HG03520 (cell line): Measurements from ENCODE around the gene CCDC184.
"Not testable (repeated sequence)": the region's sequence is repeated elsewhere in the genome, so short reads cannot be mapped to it uniquely, and the experiment has no call there.

Experiments used
- ATAC-seq: cut with Tn5 transposase; IDR thresholded peaks from one replicate; pipeline ENCODE4 v1.9.1; 2021; ENCODE audit warnings: mild to moderate bottlenecking, moderate library complexity; ENCODE audit not compliant: unreplicated experiment

Gene CCDC184

DNA sequence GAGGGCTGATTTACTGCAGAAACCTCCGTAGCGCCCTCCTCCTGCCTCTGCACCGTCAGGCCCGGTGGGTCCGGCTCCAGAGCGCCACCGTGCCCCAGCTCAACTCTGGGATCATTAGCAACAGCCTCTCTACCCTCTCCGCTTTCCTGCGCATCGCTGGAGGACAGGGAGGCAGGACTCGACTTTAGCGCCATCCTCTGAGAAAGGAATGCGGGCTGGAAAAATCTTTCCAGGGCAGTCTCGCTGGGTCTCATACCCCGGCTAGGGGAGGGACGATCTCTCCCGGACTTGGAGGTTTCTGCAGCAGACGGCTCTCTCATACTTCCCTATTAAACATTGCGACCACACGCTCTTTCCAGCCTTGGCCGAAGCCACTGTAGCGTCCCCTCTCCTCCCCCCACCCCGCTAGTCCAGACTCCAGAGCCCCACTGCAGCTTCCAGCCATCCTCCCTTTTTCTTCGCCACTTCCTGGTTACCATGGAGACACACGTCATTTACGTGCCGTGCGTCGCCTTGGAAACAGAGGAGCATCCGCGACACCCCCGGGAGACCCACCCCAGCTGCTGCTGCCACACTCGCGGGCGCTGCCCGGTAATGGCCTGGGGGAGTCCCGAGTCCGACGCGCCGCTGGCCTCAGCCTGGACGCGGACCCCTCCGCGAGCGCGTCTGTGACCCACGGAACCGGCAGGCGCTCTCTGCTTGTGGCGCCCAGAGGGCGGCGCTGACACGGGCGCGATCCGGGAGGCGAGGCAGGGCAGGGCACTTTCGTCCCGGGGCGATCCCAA lies at the start of gene CCDC184:
CCDC184 (plus strand) TSS at position 554 of the 785 bp plus-strand sequence. CDS start 479 bp downstream, outside the sequence.
- ATAC-seq, result peak; percentile 52

DNA sequence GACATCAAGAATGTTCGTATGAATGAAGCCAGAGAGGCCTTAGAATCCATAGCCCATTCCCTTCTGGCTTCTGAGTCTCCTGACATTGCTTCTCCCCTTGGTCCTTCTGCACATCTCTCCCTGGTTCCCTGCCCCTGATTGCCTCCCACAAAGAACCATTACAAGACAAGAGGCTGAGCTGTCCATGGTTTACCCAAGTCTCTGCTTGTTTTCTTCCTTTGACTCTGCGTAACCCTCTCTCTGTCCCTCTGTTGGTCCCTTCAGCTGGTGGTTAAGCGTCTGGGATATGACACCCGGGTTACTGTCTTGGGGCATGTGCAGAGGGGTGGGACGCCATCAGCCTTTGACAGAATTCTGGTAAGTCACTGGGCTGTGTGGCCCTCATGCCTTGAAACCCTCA lies 48.4 kb upstream of the CCDC184 start:
- ATAC-seq, result no peak

DNA sequence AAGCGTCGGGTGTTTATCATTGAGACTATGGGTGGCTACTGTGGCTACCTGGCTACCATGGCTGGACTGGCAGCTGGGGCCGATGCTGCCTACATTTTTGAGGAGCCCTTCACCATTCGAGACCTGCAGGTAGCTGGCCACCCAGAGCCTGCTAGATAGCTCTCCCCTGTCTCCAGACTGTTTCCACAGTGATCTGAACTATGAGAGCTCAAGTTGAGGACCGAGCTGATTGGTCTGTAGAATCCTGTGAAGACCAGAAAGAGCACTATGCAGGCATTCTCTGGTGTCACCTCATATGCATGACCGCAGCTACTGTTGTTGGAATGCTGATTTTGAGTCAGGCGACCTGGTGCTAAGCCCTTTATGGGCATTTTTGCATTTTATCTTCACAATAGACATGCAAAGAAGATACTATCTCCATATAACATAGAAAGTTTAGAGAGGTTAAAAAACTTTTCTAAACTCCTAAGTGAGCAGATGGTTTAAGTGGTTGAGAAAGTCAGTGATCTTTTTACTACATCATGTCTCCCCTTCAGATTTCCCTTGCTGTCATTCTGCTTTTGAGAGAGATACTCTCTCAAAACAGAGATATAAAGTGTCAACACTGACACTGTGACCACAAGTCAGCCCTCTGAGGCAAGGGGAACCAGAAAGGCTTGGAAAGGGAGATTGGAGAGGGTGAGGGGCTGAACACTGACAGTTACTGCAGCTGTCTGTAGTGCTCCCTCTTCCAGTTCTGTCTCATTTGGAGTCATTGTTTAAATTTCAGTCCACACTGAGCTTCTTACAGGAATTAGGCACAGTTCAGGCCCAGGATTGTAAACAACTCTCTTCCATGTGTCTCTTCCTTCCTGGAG lies 40.4 kb upstream of the CCDC184 start:
- no peak for ATAC-seq

DNA sequence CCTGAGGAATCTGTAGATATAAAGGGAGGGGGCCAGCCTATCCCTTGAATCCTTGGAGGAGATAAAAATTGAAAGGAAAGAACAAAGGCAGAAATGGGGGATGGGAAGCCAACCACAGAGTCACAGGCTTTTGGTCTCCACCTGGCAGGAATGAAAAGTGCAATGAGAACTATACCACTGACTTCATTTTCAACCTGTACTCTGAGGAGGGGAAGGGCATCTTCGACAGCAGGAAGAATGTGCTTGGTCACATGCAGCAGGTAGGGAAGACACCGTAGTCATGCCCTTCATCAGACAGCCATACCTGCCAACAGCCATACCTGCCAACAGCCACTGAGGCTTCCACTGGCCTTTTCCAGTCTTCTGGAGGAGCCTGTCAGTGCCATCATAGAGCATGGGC lies 39.5 kb upstream of the CCDC184 start:
- ATAC-seq, result no peak

DNA sequence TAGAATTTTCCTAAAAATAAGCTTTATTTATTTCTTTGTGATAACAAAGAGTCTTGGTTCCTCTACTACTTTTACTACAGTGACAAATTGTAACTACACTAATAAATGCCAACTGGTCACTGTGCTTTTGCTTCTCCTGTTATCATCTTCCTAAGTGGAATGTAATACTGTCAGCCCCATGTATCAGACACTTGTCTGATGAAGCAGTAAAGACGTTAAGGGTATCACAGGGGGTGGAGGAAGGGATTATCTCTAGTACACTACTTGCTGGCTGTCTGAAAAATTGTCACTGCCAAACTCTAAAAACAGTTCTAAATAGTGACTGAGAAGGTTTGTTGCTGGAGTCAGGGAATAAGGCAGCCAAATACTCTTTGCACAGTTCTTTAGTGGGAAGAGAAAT lies 37.5 kb upstream of the CCDC184 start:
- ATAC-seq, result no peak

DNA sequence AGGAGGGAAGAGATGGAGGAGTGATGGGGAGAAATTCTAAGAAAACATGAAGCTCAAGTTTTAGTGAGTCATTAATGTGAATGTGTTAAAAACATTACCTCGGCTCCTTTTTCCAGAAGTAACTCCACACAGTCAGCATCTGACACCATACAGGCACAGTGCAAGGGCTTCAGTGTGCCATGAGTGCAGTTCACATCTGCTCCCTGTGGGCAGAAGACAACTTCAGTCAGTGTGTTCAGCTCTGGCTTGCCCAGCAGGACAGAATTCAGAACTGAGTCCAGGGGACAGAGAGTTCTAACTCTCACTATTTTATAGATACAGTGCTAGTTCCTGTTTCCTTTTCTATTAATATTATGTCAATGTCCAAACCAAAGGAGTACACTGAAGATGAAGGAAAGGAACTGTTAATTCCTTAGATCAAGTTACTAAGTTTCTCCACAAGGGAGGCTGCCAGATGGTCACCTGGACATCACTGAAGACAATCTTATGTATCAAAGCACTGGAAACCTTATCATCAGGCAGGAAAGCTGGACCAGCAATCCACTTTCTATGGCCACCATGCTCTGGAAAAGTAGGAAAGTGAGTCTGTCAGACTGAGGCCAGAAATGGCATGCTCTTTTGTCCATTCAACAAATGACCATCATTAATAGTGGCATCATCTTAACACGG lies 32.2 kb upstream of the CCDC184 start:
- no peak for ATAC-seq

DNA sequence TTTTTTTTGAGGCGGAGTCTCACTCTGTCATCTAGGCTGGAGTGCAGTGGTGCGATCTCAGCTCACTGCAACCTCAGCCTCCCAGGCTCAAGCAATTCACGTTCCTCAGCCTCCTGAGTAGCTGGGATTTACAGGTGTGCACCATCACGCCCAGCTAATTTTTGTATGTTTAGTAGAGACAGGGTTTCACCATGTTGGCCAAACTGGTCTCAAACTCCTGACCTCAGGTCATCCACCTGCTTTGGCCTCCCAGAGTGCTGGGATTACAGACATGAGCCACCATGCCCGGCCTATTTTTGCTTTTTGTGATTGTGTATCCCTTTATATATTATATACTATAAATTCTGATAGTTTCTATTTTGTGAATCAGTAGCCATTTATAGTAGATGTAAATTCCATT lies 27.7 kb upstream of the CCDC184 start:
- ATAC-seq, result not testable (repeated sequence)

DNA sequence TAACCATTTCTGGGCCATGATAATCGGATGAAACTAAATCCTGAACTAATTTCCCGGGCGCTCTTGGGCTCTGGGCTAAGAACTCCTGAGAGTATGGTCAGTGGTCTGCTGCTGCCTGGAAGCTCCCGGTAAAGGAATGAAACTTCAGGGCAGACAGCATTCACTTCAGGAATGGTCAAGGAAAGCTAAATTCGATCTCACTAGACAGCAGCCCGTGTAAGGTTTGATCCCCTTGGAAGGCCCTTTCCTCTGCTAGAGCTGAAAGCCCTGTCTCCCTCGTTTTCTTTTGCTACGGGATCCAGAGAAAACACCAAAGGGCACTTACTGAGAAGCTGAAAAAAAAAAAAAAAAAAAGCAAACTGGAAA lies 26.8 kb upstream of the CCDC184 start:
- no peak for ATAC-seq

DNA sequence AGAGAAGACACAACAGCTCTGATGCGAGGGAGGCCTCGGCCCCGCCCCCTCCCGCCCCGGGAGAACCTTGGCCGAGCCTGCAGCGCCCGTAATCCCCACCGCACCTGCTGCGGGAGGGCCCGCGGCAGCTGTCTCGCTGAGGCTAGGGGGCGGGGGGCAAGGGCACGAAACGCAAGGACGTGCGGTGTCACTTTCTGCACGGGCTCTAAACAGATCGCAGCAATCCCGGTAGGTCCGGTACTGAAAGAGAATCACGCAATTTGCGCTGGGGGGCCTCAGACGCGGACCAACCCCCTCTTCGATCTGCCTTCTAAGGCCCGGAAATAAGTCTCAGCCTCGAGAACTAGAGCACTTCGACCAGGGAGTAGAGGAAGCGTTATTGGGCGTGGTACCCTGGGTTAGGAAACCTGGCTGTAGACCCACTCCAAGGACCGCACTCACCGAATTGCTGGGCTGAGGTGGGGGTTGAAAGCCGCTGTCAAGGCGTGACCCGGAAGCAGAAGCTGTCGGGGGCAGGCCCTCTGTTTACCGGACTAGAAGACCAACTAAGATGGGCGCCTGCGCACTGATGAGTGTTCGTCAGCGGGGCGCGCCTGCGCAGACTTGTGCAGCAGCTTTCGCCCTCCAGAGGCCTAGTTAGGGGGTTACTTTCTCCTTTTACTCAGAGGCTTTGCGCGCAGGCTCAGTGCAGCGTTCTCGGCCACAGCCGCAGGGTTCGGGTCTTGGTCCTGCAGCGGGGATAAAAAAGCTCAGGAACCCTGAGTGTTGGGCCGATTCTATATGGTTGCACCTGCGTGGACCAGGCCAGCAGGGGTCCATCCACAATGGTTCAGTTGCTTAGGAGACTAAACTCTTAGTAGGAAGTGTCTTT lies 26.2 kb upstream of the CCDC184 start, which contains the start of gene ASB8:
ASB8 (minus strand) TSS at position 498 of the 871 bp plus-strand sequence. CDS start 4,019 bp downstream, outside the sequence.
- peak; percentile 89 for ATAC-seq

DNA sequence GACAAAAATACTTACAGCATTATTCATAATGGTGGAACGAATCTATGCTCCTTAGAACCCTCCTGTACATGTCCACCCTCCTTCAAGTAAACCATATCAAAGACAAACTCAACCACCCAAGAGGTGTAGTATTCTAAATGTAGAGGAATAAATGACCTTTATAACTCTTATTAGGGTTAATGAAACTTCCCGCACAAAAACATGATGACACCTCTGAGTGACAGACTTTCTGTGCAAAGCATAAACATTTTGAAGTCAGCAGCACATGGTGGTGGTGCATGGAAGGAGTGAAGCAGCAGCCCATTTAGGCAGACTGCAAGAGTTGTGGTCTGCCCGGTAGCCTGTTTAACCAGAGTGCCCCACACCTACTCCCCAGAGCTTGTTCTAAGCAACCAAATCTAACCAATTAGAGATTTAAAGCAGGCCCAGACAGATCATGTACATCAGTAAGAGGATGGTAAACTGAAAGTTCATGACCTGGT lies 25.5 kb upstream of the CCDC184 start:
- no peak for ATAC-seq

DNA sequence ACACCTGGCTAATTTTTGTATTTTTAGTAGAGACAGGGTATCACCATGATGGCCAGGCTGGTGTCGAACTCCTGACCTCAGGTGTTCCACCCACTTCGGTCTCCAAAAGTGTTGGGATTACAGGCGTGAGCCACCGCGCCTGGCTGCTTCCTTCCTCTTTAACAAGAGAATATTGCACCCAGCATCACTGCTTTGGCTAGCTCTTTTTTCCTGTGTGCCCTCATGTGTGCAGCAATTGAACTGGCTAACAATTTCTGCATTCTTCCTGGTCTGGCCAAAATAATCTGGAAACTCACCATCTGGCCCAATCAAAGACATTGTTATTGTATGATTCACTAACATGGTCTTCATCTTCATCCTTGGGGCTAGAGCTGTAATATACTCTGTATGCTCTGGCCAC lies 23.4 kb upstream of the CCDC184 start:
- ATAC-seq, result no peak

DNA sequence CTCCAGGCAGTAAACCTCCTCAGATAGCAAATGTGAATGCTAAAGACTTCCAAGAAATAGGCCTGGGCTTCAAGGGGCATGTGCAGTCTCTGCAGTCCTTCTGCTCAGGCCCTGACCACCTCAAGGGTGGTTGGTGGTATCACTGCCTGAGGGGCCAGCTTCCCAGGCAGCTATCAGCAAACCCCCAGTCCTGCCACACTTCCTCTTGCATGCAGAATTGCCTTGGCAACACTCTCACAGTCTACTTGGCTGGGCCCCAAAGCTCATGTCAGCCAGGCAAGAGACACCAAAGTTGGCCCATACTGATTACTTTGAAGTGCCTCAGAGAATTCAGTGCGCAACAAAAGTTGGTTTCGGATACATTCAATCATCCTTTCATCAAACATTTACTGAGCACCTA lies 22.6 kb upstream of the CCDC184 start:
- ATAC-seq, result no peak

DNA sequence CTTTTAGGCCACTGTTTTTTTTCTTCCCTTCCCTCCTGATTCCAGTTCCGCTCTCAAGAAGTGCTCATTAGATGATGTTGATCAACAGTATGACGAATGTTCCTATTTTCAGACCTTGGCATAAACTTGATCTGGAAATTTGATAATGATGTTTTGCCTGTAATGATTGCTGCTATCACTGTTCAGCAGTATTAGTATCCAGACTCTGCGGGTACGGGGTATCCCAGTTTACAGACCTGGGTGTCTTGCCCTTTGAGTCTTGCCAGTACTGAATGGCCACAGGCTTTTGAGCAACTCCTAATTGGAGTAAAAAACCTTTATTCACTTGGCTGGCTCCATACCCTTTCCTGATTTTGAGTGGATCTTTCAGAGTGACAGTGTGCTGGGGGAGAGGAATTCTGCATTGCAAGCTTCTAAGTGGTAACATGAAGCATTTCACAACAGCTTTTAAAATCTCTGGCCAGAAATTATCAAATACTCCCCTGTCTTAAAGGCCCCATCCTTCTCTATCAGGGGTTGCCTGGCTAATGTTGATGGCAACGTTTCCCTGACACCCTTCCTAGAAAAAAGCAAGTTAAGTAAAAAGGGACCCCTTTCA lies 20.2 kb upstream of the CCDC184 start:
- ATAC-seq, result no peak

DNA sequence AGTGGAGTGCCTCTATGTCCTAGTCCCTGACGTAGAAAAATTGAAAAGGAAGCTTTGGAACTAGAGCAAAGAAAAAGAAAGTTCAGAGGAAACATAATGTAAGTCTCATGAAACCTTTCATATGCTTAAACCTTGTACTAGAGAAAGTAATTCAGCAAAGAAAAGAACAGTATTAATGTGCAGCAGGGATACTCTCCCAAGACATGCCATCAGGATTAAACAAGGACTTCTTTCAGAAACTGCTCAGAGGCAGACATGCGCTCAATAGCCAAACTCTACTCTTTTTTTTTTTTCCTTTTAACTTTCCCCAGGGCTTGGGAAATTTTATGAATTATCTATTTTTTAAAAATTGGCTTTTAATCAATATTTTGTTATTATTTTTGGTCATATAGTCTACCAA lies 19.0 kb upstream of the CCDC184 start:
- no peak for ATAC-seq

DNA sequence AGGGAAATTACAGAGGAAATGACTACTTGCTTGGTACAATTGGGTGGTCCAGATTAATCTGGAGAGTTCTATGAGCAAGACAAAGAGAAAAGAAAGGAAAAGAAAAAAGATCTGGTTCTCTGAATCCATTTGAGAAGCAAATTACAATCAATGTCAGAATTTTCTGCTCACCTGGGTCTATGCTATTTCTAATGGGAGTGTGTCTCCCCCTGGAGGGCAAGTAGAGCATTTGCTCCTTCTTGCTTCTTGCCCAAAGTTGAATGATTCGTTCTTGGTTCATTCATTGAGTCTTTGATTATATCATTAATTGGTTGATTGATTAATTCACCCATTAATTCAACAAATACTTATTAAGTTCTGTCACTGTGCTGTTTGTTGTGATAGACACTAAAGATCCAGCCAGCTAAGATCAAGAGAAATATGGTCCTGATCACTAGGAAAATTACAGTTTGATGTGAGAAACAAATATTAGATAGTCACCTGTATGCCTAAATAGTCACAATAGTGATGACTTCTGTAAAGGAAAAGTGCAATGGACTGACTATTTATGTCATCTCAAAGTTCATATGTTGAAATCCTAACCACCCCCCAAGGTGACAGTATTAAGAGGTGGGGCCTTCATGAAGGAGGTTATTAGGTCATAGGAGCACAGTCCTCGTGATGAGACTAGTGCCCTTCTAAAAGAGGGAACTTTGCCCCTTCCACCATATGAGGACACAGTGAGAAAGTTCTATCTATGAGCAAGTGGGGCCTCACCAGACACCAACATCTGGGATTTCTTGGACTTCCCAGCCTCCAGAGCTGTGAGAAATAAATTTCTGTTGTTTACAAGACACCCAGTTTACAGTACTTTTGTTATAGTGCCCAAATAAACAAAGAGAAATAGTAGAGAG lies 18.1 kb upstream of the CCDC184 start:
- no peak for ATAC-seq

DNA sequence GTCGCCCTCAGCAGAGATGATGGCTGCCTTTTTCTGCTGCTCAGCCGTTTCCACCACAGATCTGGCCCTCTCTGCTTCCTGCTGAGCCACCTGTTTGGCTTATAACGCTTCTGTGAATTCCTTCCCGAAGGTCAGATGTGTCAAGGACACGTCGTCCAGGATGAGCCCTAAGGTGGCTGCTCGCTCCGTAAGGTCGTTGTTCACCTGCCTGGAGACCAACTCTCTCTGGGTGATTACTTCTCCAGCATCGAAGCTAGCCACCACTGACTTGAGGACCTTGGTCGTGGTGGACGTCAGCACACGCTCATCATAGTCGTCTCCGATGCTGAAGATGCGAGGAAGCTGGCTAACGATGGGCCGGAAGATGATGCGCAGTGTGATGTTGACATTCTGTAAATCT lies 14.4 kb upstream of the CCDC184 start:
- no peak for ATAC-seq

DNA sequence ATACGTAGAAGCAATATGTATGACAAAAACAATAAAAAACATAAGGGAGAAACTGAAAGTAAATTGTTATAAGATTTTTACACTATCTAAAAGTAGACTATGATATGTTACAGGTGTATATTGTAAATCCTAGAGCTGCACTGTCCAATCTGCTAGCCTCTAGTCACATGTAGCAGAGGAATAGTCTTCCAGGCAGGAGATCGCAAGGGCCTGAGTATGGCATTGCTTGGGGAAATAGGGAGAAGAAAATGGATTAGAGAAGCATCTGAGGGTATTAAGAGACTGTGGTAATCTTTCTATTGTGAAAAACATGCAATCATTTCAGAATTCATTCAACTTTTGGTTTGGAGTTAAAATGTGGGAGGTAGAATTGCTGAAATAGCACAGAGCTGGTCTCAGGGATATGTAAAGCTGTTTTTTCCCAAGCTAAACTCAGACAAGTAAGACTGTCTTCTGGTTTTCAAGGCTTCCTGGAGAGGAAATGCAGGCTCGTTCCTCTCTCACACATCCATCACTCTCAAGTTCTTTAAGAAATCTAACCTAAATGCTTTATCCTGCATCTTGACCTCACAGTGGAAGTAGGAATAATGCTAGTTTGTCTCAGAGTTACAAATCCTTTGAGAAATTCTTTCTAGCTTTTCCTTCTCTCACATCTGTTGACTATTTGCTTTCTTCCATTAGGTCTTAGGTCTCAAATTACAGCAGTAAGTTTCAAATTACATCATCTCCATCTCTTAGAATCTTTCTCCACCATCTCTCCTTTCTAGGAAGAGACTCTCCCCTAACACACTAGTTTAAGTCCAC lies 7.6 kb upstream of the CCDC184 start:
- ATAC-seq, result no peak

DNA sequence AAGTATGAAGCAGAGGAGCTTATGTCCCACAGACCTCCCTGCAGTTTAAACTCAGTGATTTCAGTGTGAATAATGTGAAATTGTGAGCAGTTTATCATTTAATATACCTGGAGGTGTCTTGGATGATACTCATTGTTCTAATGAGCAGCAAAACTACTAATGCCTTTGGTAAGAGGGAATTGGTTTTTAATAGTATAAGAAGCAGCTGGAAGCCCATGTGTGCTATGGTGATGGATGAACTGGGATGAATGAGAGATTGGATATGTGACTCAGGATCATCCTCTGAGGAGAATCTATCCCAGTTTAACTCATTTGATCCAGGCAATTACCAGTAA lies 7.1 kb upstream of the CCDC184 start:
- ATAC-seq, result no peak
